ENCODE measurements around the gene PALLD. TPM values are rescaled to one million over a fixed set of nuclear protein-coding genes. Genes with fewer than 3 reads are reported as not detected.

PALLD gene
- total RNA-seq, 4 donors from 2014 or later, result 93.3 to 214 (median 174) TPM

- Histone ChIP-seq H3K4me3 (peak overlapping the region in 2 of 4 donors; percentile 5 to 7), H3K27me3 (no peaks in the 10 kb centered on the region), H3K9me3 (no peaks in the 10 kb centered on the region), H3K27ac (peak overlapping the region in 2 of 4 donors; percentile 18 to 28), H3K4me1 (peaks cover 0 to 25% (median 7%) of the 10 kb centered on the region in 4 donors), H3K36me3 (no peaks in the 10 kb centered on the region)
- WGBS, 2 donors, result 26 to 27% methylated on average over 9 of the region's 9 CpGs
- TF ChIP-seq CTCF (IDR thresholded peaks at IDR 0.05), result no peak
- no peak for TF ChIP-seq POLR2A (IDR thresholded peaks at IDR 0.05)
- TF ChIP-seq EP300 (IDR thresholded peaks at IDR 0.05), result no peak
- no peak for DNase-seq (ENCODE audit: low spot score in 2 of 2)
These were observed 73.1 kb downstream of the PALLD start for GRCh38 chr4:168569931-168570276.

- TF ChIP-seq CTCF (IDR thresholded peaks at IDR 0.05) (no peak), EP300 (IDR thresholded peaks at IDR 0.05) (no peak)
- DNase-seq (ENCODE audit: low spot score in 2 of 2), result no peak
- H3K27ac ChIP-seq, result peak overlapping the region in 1 of 4 donors; percentile 18
- H3K9me3 ChIP-seq, result no peaks in the 10 kb centered on the region
- peaks cover 0 to 25% (median 7%) of the 10 kb centered on the region in 4 donors for H3K4me1 ChIP-seq
- peak overlapping the region in 1 of 4 donors; percentile 5 for H3K4me3 ChIP-seq
- H3K27me3 ChIP-seq, result no peaks in the 10 kb centered on the region
- no peaks in the 10 kb centered on the region for H3K36me3 ChIP-seq
These were observed 73.6 kb downstream of the PALLD start for GRCh38 chr4:168570466-168570865.

- Histone ChIP-seq H3K9me3 (no peaks in the 10 kb centered on the region), H3K27ac (no peak overlapping the region), H3K36me3 (no peaks in the 10 kb centered on the region), H3K4me3 (no peak overlapping the region), H3K27me3 (no peaks in the 10 kb centered on the region), H3K4me1 (peaks cover 0 to 25% (median 7%) of the 10 kb centered on the region in 4 donors)
- DNase-seq (ENCODE audit: low spot score in 2 of 2), result no peak
- TF ChIP-seq CTCF (IDR thresholded peaks at IDR 0.05), result no peak
- TF ChIP-seq POLR2A (IDR thresholded peaks at IDR 0.05), result no peak
- no peak for TF ChIP-seq EP300 (IDR thresholded peaks at IDR 0.05)
- 88 to 93% methylated on average over 3 of the region's 3 CpGs for WGBS, 2 donors
These were observed 75.2 kb downstream of the PALLD start for GRCh38 chr4:168572002-168572401.

- TF ChIP-seq POLR2A (IDR thresholded peaks at IDR 0.05), result no peak
- no peak for TF ChIP-seq EP300 (IDR thresholded peaks at IDR 0.05)
- 91 to 93% methylated on average over 3 of the region's 3 CpGs for WGBS, 2 donors
- H3K27me3 ChIP-seq, result no peaks in the 10 kb centered on the region
- DNase-seq (ENCODE audit: low spot score in 2 of 2), result no peak
- H3K27ac ChIP-seq, result no peak overlapping the region
- no peaks in the 10 kb centered on the region for H3K9me3 ChIP-seq
- no peaks in the 10 kb centered on the region for H3K36me3 ChIP-seq
- peaks cover 0 to 24% (median 7%) of the 10 kb centered on the region in 4 donors for H3K4me1 ChIP-seq
- H3K4me3 ChIP-seq, result no peak overlapping the region
These were observed 77.0 kb downstream of the PALLD start for GRCh38 chr4:168573870-168574269.

GRCh38 chr4:168574581-168575295, 77.9 kb downstream of the PALLD start:
- Histone ChIP-seq H3K9me3 (no peaks in the 10 kb centered on the region), H3K27me3 (no peaks in the 10 kb centered on the region), H3K4me1 (peaks cover 0 to 15% (median 6%) of the 10 kb centered on the region in 4 donors), H3K4me3 (no peak overlapping the region), H3K27ac (no peak overlapping the region), H3K36me3 (no peaks in the 10 kb centered on the region)
- DNase-seq (ENCODE audit: low spot score in 2 of 2), result no peak
- 82 to 84% methylated on average over 5 of the region's 5 CpGs for WGBS, 2 donors
- TF ChIP-seq CTCF (IDR thresholded peaks at IDR 0.05), result no peak
- TF ChIP-seq POLR2A (IDR thresholded peaks at IDR 0.05), result no peak
- TF ChIP-seq EP300 (IDR thresholded peaks at IDR 0.05), result no peak
